OCI-LY1 (cell line): ENCODE measurements around the gene MAJIN.

ENCODE experiments used
- EZH2 ChIP-seq: fragments of 200-600 bp; sonication (generic), shearing (Covaris generic); IDR thresholded peaks from 2 replicates; pipeline ENCODE4 v1.8.0; 2017; ENCODE audit warnings: borderline replicate concordance, mixed run types, mild to moderate bottlenecking, antibody characterized with exemption, low read length, moderate library complexity, mixed read lengths
- TF ChIP-seq, protein P1 (sequence below): fragments of 200-600 bp; sonication (generic), shearing (Covaris generic); IDR thresholded peaks from 2 replicates; pipeline ENCODE4 v1.5.1; 2017; ENCODE audit warnings: mild to moderate bottlenecking, antibody characterized with exemption, low read length, moderate library complexity, mixed read lengths

DNA sequence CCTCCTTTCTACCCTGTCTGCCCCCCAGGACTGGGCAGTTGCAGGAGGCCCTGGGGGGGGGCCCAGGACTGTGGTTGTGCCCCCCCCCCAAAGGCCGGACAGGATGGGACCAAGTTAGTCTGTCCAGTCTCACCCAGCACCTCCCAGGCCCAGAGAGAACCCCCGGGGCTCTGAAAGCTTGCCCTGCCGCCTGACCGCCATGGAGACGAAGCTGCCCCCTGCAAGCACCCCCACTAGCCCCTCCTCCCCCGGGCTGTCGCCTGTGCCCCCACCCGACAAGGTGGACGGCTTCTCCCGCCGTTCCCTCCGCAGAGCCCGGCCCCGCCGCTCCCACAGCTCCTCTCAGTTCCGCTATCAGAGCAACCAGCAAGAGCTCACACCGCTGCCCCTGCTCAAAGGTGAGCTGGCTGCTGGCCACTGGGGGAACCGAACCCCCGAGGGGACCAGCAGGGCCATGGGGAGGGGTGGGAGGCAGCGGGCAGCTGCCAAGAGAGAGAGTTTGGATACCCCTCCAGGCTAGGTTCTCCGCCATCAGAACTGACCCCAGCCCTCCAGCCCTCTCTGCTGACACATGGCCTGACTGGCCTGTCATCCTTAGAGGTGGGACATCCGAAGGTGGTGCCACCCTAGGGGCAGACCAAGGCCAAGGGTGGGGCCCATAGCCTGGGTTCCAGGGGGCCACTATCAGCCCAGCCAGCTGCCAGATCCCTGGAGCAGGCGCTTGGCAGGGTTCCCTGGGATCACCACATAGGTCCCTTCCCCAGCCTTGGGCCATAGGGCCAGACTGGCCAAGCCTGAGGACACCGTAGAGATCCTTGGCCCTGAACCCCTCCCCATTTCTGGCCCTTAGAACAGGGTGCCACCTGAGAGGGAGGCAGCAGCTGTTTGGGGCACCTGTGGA is 46.1 kb downstream of the MAJIN start:
- TF ChIP-seq, protein P1, sequence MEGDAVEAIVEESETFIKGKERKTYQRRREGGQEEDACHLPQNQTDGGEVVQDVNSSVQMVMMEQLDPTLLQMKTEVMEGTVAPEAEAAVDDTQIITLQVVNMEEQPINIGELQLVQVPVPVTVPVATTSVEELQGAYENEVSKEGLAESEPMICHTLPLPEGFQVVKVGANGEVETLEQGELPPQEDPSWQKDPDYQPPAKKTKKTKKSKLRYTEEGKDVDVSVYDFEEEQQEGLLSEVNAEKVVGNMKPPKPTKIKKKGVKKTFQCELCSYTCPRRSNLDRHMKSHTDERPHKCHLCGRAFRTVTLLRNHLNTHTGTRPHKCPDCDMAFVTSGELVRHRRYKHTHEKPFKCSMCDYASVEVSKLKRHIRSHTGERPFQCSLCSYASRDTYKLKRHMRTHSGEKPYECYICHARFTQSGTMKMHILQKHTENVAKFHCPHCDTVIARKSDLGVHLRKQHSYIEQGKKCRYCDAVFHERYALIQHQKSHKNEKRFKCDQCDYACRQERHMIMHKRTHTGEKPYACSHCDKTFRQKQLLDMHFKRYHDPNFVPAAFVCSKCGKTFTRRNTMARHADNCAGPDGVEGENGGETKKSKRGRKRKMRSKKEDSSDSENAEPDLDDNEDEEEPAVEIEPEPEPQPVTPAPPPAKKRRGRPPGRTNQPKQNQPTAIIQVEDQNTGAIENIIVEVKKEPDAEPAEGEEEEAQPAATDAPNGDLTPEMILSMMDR: no peak
- TF ChIP-seq EZH2: no peak
